Activated CD4-positive, alpha-beta memory T cell treated with anti-CD3 and anti-CD28 coated beads for 36 hours (primary cell): Measurements from ENCODE around the gene RAB30. TPM values are rescaled to one million over a fixed set of nuclear protein-coding genes. Genes with fewer than 3 reads are reported as not detected.

Experiments used
- CTCF ChIA-PET: fragments of 350-600 bp; sonication (Branson Sonifier 250); formaldehyde crosslinking; loops from one replicate; lab custom pipeline; 2021; ENCODE audit warnings: antibody characterized with exemption, inconsistent platforms; lab: Charles Lee
- POLR2A ChIA-PET: fragments of 350-600 bp; sonication (Branson Sonifier 250); formaldehyde crosslinking; loops from one replicate; lab custom pipeline; 2021; ENCODE audit warnings: antibody characterized with exemption; lab: Charles Lee
- DNase-seq: peaks from one replicate; pipeline ENCODE4 v3.0.0-alpha.2; 2020
- H3K27ac Mint-ChIP-seq: one replicate; pipeline ENCODE4 v1.8.0; 2021; ENCODE audit warnings: mixed read lengths
- H3K27me3 Mint-ChIP-seq: one replicate; pipeline ENCODE4 v1.8.0; 2021; ENCODE audit warnings: mixed read lengths
- H3K36me3 Mint-ChIP-seq: one replicate; pipeline ENCODE4 v1.8.0; 2021; ENCODE audit warnings: mixed read lengths
- H3K4me1 Mint-ChIP-seq: one replicate; pipeline ENCODE4 v1.8.0; 2021; ENCODE audit warnings: low read depth, mixed read lengths
- H3K4me3 Mint-ChIP-seq: one replicate; pipeline ENCODE4 v1.8.0; 2021; ENCODE audit warnings: mild to moderate bottlenecking, mixed read lengths
- H3K9me3 Mint-ChIP-seq: one replicate; pipeline ENCODE4 v1.8.0; 2021; ENCODE audit warnings: mixed read lengths
- intact Hi-C: fragments of 100-400 bp; cut with micrococcal nuclease; formaldehyde crosslinking; loops from one replicate; pipeline ENCODE4 v1.15.1; 2023
- total RNA-seq, 2 experiments: library from RNA; stranded (reverse); gene quantifications; one replicate each; pipeline ENCODE4 v1.2.3, GENCODE V29; 2021

The RAB30 gene
- total RNA-seq, 2 experiments from 2014 or later, result 11.5 to 12.9 TPM

DNA sequence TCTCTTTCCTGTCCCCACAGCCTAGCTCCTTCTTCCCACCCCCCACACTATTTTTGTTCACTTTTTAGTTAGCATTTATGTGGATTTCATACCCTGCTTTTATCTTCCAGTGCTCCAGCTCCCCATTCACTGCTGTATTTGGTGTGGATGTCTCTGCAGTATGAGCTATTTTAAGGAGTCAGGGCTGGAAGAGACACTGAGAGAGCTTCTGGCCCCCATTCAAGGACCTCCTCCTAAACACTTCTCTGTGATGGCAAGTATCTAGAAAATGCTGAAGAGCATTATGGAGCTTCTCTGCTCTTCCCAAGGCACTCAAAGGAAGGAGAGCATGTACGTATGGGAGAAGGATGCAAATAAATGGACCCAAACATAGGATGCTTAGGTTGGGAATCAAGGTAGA is 79.5 kb downstream of the RAB30 start:
- Mint-ChIP-seq H3K4me1 (peaks cover 33% of the 10 kb centered on the region), H3K36me3 (peaks cover 22% of the 10 kb centered on the region), H3K4me3 (no peak overlapping the region), H3K9me3 (no peaks in the 10 kb centered on the region), H3K27ac (no peak overlapping the region), H3K27me3 (no peaks in the 10 kb centered on the region)
- POLR2A ChIA-PET, result no interaction called here
- intact Hi-C loops, result no loop called here
- CTCF ChIA-PET, result interaction anchor here (1.1 kb wide), 1 partner anchor 125 kb away, joined by 3 read pairs; no protein-coding TSS in a partner anchor
- DNase-seq, result no peak

DNA sequence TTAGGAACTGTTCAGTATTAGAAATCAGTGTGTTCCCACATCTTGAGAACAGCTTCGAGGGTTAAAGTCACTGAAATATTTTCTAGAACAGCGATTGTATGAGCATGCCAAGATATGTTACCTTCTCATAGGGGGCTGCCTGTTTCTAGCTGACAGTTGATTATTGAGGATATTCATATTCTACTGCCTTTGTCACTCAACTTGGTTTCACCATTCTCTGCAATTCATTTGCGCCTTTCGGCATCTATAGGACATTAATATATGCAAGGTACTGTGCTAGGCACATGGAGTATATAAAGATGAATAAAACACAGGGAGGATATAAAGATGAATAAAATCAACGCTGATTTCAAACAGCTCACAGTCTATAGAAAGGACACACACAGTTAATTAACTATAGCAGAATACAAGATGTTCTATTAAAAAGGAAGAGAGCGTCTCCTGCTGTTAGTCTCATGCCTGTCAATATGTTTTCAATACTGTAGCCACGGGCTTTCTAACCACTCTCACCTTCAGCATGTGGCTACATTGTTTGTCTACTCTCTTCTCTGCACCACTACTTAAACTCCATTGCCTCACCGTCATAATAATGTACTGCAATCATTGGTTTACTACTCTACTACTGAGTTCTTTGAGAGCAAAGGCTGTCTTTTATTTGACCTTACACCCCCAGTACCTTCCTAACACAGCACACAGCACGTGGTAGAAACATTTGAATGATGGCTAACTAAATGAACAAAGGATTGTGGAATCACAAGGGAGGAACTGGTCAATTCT is 81.9 kb downstream of the RAB30 start:
- Mint-ChIP-seq H3K4me1 (peaks cover 14% of the 10 kb centered on the region), H3K27ac (no peak overlapping the region), H3K27me3 (no peaks in the 10 kb centered on the region), H3K9me3 (no peaks in the 10 kb centered on the region), H3K4me3 (no peak overlapping the region), H3K36me3 (peaks cover 29% of the 10 kb centered on the region)
- no peak for DNase-seq
- intact Hi-C loops, result no loop called here
- CTCF ChIA-PET, result interaction anchor here (1.0 to 1.1 kb wide), 2 partner anchors 17 to 123 kb away, joined by 3 read pairs; no protein-coding TSS in a partner anchor
- POLR2A ChIA-PET, result no interaction called here

DNA sequence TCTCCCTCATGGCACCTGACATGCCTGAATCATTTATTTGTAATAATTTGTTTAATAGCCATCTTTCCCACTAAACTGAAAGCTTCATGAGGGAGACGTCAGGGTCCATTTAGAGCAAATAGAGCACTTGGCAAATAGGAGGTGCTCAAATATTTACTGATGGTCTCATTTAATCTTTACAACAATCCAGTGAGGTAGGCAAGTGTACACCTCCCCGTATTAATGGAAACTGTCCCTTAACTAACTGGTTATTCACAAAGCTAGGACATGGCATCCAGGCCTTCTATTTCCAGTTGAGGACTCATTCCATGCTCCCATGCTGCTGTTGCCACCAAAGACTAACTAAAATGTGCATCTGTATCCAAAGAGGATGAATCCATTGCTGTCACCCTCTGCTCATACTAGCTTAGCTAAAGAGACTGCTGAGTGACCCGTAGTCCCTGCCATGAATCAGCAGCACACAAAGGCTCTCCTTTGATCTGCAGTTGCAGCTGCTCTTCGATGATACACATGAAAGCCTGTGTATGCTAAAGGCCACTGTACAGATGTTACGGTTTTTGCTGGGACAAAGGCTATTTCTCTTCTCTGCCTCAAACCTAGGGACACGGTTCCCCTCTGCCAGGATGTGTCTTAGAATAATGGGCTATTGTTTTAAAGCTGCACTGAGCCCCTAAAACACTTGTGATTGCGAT is 82.6 kb downstream of the RAB30 start:
- ChIA-PET CTCF (interaction anchor here (1.0 to 1.1 kb wide), 2 partner anchors 18 to 122 kb away, joined by 3 read pairs; no protein-coding TSS in a partner anchor), POLR2A (no interaction called here)
- Mint-ChIP-seq H3K27ac (no peak overlapping the region), H3K9me3 (no peaks in the 10 kb centered on the region), H3K4me1 (peaks cover 8% of the 10 kb centered on the region), H3K27me3 (no peaks in the 10 kb centered on the region), H3K4me3 (no peak overlapping the region), H3K36me3 (peaks cover 31% of the 10 kb centered on the region)
- intact Hi-C loops, result no loop called here
- no peak for DNase-seq

DNA sequence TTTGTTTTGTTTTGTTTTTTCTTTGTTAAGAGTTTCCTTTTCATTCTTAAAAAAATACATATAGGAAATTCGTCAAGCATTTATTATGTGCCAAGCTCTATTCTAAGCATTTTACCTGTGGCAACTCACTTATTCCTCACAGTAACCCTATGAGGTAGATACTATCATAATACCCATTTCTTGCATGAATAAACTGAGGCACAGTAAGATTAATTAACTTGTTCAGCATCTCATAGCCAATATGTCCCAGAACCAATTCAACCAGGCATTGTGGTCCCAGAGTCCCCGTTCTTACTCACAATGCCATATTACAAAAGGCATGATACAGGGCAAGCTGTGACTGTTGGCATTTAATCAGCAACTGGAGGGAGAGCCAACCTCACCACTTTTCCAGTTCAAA is 83.7 kb downstream of the RAB30 start:
- CTCF ChIA-PET, result no interaction called here
- intact Hi-C loops, result no loop called here
- Mint-ChIP-seq H3K9me3 (no peaks in the 10 kb centered on the region), H3K36me3 (peaks cover 27% of the 10 kb centered on the region), H3K4me3 (no peak overlapping the region), H3K4me1 (peaks cover 2% of the 10 kb centered on the region), H3K27ac (no peak overlapping the region), H3K27me3 (no peaks in the 10 kb centered on the region)
- POLR2A ChIA-PET, result no interaction called here
- DNase-seq, result no peak

DNA sequence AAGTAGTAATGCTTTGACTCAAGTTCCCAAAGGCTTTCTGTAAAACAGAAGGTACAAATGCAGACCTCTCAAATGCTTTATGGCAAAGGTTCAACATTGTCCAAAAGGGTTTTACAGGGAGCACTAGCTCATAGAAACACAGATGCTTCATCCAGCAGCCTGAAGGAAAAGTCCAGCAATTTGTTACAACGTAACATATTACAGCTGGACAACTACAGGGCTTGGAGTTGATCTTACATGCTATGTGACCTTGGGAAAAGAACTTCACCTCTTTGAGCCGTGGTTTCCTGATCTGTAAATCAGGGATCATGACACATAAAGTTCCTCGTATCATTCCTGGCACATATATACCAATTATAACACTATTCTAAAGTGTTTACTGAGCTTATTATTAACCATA is 85.3 kb downstream of the RAB30 start:
- POLR2A ChIA-PET, result no interaction called here

DNA sequence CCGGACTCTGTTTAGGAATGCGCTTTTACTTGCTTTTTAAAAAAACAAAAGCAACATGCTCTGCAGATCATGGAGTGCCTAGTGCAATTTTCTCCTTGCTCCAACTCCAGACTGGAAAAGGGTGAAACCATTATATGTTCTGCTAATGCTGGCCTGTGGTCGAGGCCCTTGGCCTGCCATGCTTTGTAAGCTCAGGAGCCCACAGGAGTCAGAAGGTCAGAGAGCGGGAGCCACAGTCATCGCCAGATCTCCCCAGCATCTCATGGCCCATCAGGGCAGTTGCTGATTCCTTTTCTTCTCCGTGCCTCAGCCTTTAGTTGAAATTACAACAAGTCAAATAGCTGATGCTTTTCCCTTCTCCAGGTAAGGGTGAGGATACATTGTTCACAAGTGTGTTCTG is 89.8 kb downstream of the RAB30 start:
- intact Hi-C loops, result loop anchor here (2.0 kb wide), 1 partner anchor 55 kb away; no protein-coding TSS in a partner anchor
- ChIA-PET POLR2A (interaction anchor here (0.5 kb wide), 1 partner anchor 27 kb away, joined by 4 read pairs; no protein-coding TSS in a partner anchor), CTCF (no interaction called here)
- no peak for DNase-seq
- Mint-ChIP-seq H3K9me3 (no peaks in the 10 kb centered on the region), H3K36me3 (peaks cover 28% of the 10 kb centered on the region), H3K4me3 (no peak overlapping the region), H3K27ac (no peak overlapping the region), H3K27me3 (no peaks in the 10 kb centered on the region), H3K4me1 (peaks cover 41% of the 10 kb centered on the region)

More for the DNA sequence above, 85.3 kb downstream of the RAB30 start:
- Mint-ChIP-seq H3K9me3 (no peaks in the 10 kb centered on the region), H3K27me3 (no peaks in the 10 kb centered on the region), H3K36me3 (peaks cover 29% of the 10 kb centered on the region), H3K4me1 (peaks cover 2% of the 10 kb centered on the region), H3K4me3 (no peak overlapping the region), H3K27ac (no peak overlapping the region)
- no peak for DNase-seq
- intact Hi-C loops, result no loop called here
- CTCF ChIA-PET, result no interaction called here

DNA sequence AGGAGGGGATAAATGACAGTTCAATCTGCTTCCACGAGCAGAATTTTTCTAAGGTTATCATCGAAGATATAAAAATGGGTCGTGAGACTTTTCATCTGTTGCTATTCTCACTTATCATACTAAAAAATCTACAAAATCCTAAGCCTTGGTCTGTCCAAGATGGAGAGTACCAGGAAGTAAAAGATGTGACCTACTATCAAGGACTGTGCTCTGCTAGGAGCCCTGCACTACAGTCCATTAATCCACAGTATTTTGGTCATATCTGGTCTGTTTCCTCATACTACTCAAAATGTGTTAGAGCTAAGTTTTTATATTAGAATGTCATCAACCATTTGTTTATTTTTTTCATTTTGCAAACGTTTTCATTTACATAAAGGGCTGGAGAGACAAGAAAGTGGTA is 90.8 kb downstream of the RAB30 start:
- POLR2A ChIA-PET, result interaction anchor here (1.0 to 1.7 kb wide), 7 partner anchors 9 to 176 kb away, joined by 3 to 11 read pairs (median 6); partner anchors contain the start of gene PCF11
- DNase-seq, result no peak
- Mint-ChIP-seq H3K27me3 (no peaks in the 10 kb centered on the region), H3K9me3 (no peaks in the 10 kb centered on the region), H3K4me1 (peaks cover 41% of the 10 kb centered on the region), H3K36me3 (peaks cover 27% of the 10 kb centered on the region), H3K27ac (no peak overlapping the region), H3K4me3 (no peak overlapping the region)
- intact Hi-C loops, result loop anchor here (1.0 to 2.0 kb wide), 5 partner anchors 15 to 90 kb away; partner anchors contain the start of genes PRCP and RAB30
- CTCF ChIA-PET, result interaction anchor here (1.0 to 1.3 kb wide), 3 partner anchors 9 to 18 kb away, joined by 3 read pairs; no protein-coding TSS in a partner anchor

DNA sequence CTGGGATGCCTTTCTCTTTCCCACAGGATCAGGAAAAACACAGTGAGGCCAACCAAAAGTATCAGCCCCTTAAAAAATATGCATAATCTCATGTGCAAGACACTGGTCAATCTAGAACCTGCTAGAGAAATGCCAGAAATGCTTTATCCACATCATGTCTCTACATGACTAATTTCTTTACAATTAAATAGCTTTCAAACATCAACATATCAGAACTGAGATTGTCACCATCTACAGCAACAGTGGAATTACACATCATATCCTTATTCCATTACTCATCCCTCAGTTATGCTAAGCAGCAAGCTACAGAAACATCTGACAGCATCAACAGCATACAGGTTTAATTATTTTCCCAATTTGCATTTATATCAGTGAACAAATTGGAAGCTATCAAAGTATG is 91.4 kb downstream of the RAB30 start:
- no peak overlapping the region for H3K4me3 Mint-ChIP-seq
- peaks cover 25% of the 10 kb centered on the region for H3K36me3 Mint-ChIP-seq
- H3K27me3 Mint-ChIP-seq, result no peaks in the 10 kb centered on the region
- H3K4me1 Mint-ChIP-seq, result peaks cover 41% of the 10 kb centered on the region
- POLR2A ChIA-PET, result interaction anchor here (1.0 to 1.7 kb wide), 7 partner anchors 9 to 177 kb away, joined by 3 to 11 read pairs (median 6); partner anchors contain the start of gene PCF11
- CTCF ChIA-PET, result interaction anchor here (1.0 to 1.3 kb wide), 3 partner anchors 8 to 19 kb away, joined by 3 read pairs; no protein-coding TSS in a partner anchor
- intact Hi-C loops, result loop anchor here (1.0 to 2.0 kb wide), 5 partner anchors 16 to 91 kb away; partner anchors contain the start of genes PRCP and RAB30
- peak overlapping the region; percentile 4 for H3K27ac Mint-ChIP-seq
- no peaks in the 10 kb centered on the region for H3K9me3 Mint-ChIP-seq
- no peak for DNase-seq

DNA sequence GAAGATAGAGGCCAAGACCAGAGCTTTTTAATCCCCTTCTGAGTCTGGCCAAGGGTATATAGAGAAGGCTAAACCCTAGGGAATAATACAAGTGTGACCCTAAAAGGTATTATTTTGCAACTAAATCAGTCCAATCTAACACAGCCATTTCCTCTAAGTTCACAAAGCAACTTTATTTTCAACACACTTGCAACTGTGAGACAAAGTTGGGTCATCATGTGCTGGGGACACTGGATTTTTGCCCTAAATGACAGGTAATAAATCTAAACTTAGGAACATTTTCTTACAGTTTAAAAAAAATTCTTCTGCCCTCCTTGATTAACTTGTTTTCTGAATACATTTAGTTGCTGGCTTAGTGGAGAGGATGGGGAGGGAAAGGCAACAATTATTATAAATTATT is 91.9 kb downstream of the RAB30 start:
- H3K4me3 Mint-ChIP-seq, result no peak overlapping the region
- peaks cover 41% of the 10 kb centered on the region for H3K4me1 Mint-ChIP-seq
- no peak overlapping the region for H3K27ac Mint-ChIP-seq
- intact Hi-C loops, result loop anchor here (1.0 to 2.0 kb wide), 5 partner anchors 16 to 91 kb away; partner anchors contain the start of genes PRCP and RAB30
- no peaks in the 10 kb centered on the region for H3K9me3 Mint-ChIP-seq
- CTCF ChIA-PET, result interaction anchor here (1.0 to 1.3 kb wide), 3 partner anchors 8 to 19 kb away, joined by 3 read pairs; no protein-coding TSS in a partner anchor
- peaks cover 24% of the 10 kb centered on the region for H3K36me3 Mint-ChIP-seq
- H3K27me3 Mint-ChIP-seq, result no peaks in the 10 kb centered on the region
- POLR2A ChIA-PET, result interaction anchor here (1.0 to 1.7 kb wide), 7 partner anchors 8 to 178 kb away, joined by 3 to 11 read pairs (median 6); partner anchors contain the start of gene PCF11
- no peak for DNase-seq

DNA sequence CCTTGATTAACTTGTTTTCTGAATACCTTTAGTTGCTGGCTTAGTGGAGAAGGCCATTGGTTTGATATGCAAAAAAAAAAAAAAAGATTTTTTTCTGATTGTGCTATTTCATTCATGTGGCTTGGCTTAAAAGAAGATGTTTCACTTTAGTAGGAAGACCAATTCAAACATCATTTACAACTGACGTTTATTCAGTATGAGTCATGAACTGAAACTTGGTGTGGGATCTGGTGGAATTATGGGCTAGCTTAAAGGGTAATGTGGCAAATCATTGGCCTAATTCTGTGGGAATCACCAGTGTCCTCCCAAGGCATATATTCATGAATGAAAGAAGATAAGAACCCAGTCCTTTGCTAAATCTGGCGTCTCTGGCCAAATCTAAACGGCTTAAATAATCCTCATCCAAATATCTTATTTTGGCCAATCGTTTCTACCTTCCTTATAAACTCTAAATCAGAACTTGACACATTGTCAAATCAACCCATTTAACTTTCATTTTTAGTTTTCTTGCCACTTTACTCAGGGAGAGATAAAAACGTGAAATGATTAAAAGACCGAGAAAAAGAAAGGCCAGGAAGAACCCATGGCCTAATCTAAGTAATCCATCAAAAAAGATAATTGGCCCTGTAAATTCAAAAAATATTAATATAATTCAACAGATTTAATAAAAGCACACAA is 93.1 kb downstream of the RAB30 start:
- peaks cover 38% of the 10 kb centered on the region for H3K4me1 Mint-ChIP-seq
- ChIA-PET POLR2A (interaction anchor here (0.6 to 1.0 kb wide), 2 partner anchors 18 to 28 kb away, joined by 3 to 4 read pairs; no protein-coding TSS in a partner anchor), CTCF (interaction anchor here (0.6 kb wide), 1 partner anchor 51 kb away, joined by 3 read pairs; no protein-coding TSS in a partner anchor)
- H3K27me3 Mint-ChIP-seq, result no peaks in the 10 kb centered on the region
- DNase-seq, result no peak
- peaks cover 15% of the 10 kb centered on the region for H3K36me3 Mint-ChIP-seq
- intact Hi-C loops, result loop anchor here (1.0 kb wide), 2 partner anchors 18 to 85 kb away; no protein-coding TSS in a partner anchor
- peak overlapping the region; percentile 16 for H3K27ac Mint-ChIP-seq
- no peaks in the 10 kb centered on the region for H3K9me3 Mint-ChIP-seq
- H3K4me3 Mint-ChIP-seq, result no peak overlapping the region

DNA sequence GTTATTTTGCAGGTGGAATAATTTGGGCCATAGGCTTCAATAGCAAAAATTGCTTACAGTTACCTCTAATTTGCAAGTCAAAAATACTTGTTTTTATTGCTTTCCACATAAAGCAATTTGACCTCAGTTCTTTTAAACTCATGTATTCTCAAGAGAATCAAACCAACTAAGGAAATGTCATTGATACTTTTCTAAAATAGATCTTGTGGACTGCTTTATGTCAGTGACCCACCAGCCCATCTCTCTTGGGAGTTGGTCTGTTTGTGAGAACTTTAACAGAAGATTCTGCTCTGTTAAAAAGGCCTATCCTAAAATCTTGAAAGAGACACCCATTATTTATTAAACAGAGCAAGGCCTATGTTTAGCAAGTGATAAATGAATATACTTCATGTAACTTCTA is 94.9 kb downstream of the RAB30 start:
- POLR2A ChIA-PET, result no interaction called here
- Mint-ChIP-seq H3K36me3 (peaks cover 10% of the 10 kb centered on the region), H3K27ac (no peak overlapping the region), H3K4me3 (no peak overlapping the region), H3K4me1 (peaks cover 44% of the 10 kb centered on the region), H3K9me3 (no peaks in the 10 kb centered on the region), H3K27me3 (no peaks in the 10 kb centered on the region)
- DNase-seq, result no peak
- intact Hi-C loops, result no loop called here
- CTCF ChIA-PET, result no interaction called here
